WTC11 (cell line): ENCODE data around the gene PRR33.

Experiments used
- ATF1 ChIP-seq: sonication (generic); formaldehyde crosslinking; IDR thresholded peaks from 2 replicates; pipeline ENCODE4 v1.8.1; 2023; ENCODE audit warnings: mild to moderate bottlenecking, moderate library complexity, missing genetic modification reagents
- CTCF ChIP-seq: fragments of 200-600 bp; IDR thresholded peaks from 2 replicates; pipeline ENCODE4 v1.8.0; 2022; ENCODE audit warnings: antibody characterized with exemption
- ETV6 ChIP-seq: sonication (generic); formaldehyde crosslinking; IDR thresholded peaks from 2 replicates; pipeline ENCODE4 v1.8.1; 2022; ENCODE audit warnings: mild to moderate bottlenecking, missing genetic modification reagents
- FOXK1 ChIP-seq: sonication (generic); formaldehyde crosslinking; IDR thresholded peaks from 2 replicates; pipeline ENCODE4 v1.8.0; 2022; ENCODE audit warnings: mild to moderate bottlenecking, moderate library complexity, missing genetic modification reagents
- IRF1 ChIP-seq: sonication (generic); formaldehyde crosslinking; IDR thresholded peaks from 2 replicates; pipeline ENCODE4 v1.8.0; 2023; ENCODE audit warnings: missing genetic modification reagents
- NFYB ChIP-seq: sonication (generic); formaldehyde crosslinking; conservative IDR thresholded peaks from 2 replicates; pipeline ENCODE4 v1.8.0; 2022; ENCODE audit warnings: low read depth, missing genetic modification reagents

GRCh38 chr11:1881442-1882264 lies 10.0 kb downstream of the PRR33 start:
- TF ChIP-seq FOXK1 (CRISPR knock-in tag) (no peak), NFYB (no peak), ATF1 (no peak), CTCF (no peak), ETV6 (no peak), IRF1 (CRISPR knock-in tag) (no peak)
